K562 (cell line): ENCODE data around the gene SEC24B. TPM values are rescaled to one million over a fixed set of nuclear protein-coding genes. Genes with fewer than 3 reads are reported as not detected.

Experiments used
- AFF4 ChIP-seq: sonication (generic); formaldehyde crosslinking; IDR thresholded peaks from 2 replicates; pipeline ENCODE4 v1.8.0; 2023; ENCODE audit warnings: mild to moderate bottlenecking, missing genetic modification reagents
- ARID4B ChIP-seq: sonication (generic); formaldehyde crosslinking; IDR thresholded peaks from 2 replicates; pipeline ENCODE4 v1.8.0; 2022; ENCODE audit warnings: mild to moderate bottlenecking, missing genetic modification reagents
- BCL6 ChIP-seq: fragments of 250-450 bp; sonication (Bioruptor Pico); IDR thresholded peaks from 2 replicates; pipeline ENCODE4 v1.4.0; 2020
- MGA ChIP-seq: fragments of 450-650 bp; IDR thresholded peaks from 2 replicates; pipeline ENCODE4 v1.6.1; 2016; ENCODE audit warnings: mild to moderate bottlenecking, moderate library complexity
- POLR2G ChIP-seq: fragments of 200-400 bp; formaldehyde crosslinking; IDR thresholded peaks from 2 replicates; pipeline ENCODE4 v1.6.1; 2017; ENCODE audit warnings: low read depth, mild to moderate bottlenecking, antibody characterized with exemption, low read length, moderate library complexity
- PYGO2 ChIP-seq: fragments of 450-650 bp; IDR thresholded peaks from 2 replicates; pipeline ENCODE4 v1.6.1; 2016; ENCODE audit warnings: mild to moderate bottlenecking, missing genetic modification characterization, moderate library complexity, missing compliant biosample characterization
- polyA plus RNA-seq, 8 experiments: library from polyadenylated mRNA; depleted of rRNA in 4 of 8; stranded (reverse) in 5 of 8; unstranded in 3 of 8; fragments of >200 nt; fragmentation: Nextera tagmentation in 2 of 8; fragmentation: Illumina TruSeq in 1 of 8; extraction: Ambion mirVana in 2 of 8; extraction: Trizol in 1 of 8; gene quantifications; 2 replicates each; pipeline versions ENCODE4 v1.2.1 to v1.2.3, GENCODE V29; 2011 to 2014; ENCODE audit warnings: inconsistent platforms in 1 of 8, missing spikeins in 1 of 8
- total RNA-seq, 7 experiments: library from RNA; depleted of rRNA in 6 of 7; stranded (reverse); fragments of >200 nt in 6 of 7; fragmentation: Illumina TruSeq in 2 of 7; extraction: Trizol in 2 of 7; gene quantifications; 2 replicates each; pipeline versions ENCODE4 v1.2.1 to v1.2.3, GENCODE V29; 2011 to 2021; ENCODE audit warnings: low replicate concordance in 1 of 7

Gene SEC24B
- total and polyA plus RNA-seq, 9 of the 15 experiments (the other 6 are each of a cell fraction or from before 2014, with no cell fraction given) = 6.3 to 46.4 (median 17.1) TPM

- TF ChIP-seq MGA (peak; percentile 78), AFF4 (CRISPR knock-in tag) (0 out of 2 replicates have a peak, but pooled peaks have one; percentile 56), POLR2G (peak; percentile 92), BCL6 (no peak), ARID4B (CRISPR knock-in tag) (peak; percentile 81), PYGO2 (no peak)
Observed at GRCh38 chr4:109433205-109434006, at the start of gene SEC24B (continued).
